Measurements from ENCODE around the gene IL20RA.

Gene IL20RA

DNA sequence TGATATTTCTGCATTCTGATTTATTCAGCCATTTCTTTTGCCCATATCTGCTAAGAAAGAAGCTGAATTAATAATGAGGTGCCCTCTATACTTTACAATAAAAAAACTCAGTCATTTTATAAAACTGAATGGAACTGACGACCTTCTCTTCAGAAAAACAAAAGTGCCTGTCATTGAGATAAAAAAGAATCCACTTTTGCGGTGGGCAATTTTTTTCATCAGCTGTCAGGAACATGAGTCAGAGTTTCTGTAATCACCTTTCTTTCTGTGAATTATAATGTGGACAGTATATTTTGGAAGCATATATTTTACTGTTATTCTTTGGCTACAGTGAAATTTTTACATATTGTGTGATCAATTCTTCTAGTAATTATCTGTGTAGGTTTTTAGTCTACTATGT is 33.4 kb downstream of the IL20RA start:
- H3K4me1 ChIP-seq = peaks cover 4% of the 10 kb centered on the region
- H3K4me2 ChIP-seq (ENCODE audit: low read length) = no peak overlapping the region
- no peak overlapping the region for H3K27ac ChIP-seq
- no peaks in the 10 kb centered on the region for H3K9me3 ChIP-seq (ENCODE audit: control insufficient read depth, low read length)
- H2AFZ ChIP-seq = no peak overlapping the region
- H3K36me3 ChIP-seq (ENCODE audit: control insufficient read depth, insufficient read depth, low read length) = no peaks in the 10 kb centered on the region
- no peak overlapping the region for H3K4me3 ChIP-seq (ENCODE audit: low read depth, low read length)
- no peaks in the 10 kb centered on the region for H3K79me2 ChIP-seq
- no peak overlapping the region for H3K9ac ChIP-seq
- TF ChIP-seq, protein P1, sequence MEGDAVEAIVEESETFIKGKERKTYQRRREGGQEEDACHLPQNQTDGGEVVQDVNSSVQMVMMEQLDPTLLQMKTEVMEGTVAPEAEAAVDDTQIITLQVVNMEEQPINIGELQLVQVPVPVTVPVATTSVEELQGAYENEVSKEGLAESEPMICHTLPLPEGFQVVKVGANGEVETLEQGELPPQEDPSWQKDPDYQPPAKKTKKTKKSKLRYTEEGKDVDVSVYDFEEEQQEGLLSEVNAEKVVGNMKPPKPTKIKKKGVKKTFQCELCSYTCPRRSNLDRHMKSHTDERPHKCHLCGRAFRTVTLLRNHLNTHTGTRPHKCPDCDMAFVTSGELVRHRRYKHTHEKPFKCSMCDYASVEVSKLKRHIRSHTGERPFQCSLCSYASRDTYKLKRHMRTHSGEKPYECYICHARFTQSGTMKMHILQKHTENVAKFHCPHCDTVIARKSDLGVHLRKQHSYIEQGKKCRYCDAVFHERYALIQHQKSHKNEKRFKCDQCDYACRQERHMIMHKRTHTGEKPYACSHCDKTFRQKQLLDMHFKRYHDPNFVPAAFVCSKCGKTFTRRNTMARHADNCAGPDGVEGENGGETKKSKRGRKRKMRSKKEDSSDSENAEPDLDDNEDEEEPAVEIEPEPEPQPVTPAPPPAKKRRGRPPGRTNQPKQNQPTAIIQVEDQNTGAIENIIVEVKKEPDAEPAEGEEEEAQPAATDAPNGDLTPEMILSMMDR (IDR thresholded peaks at IDR 0.05) = no peak
- no peaks in the 10 kb centered on the region for H3K27me3 ChIP-seq (ENCODE audit: control insufficient read depth, insufficient read depth, low read length)

GRCh38 chr6:137010128-137010718 is 34.5 kb downstream of the IL20RA start:
- no peaks in the 10 kb centered on the region for H3K27me3 ChIP-seq (ENCODE audit: control insufficient read depth, insufficient read depth, low read length)
- H3K36me3 ChIP-seq (ENCODE audit: control insufficient read depth, insufficient read depth, low read length) = no peaks in the 10 kb centered on the region
- H3K4me2 ChIP-seq (ENCODE audit: low read length) = no peak overlapping the region
- H3K4me3 ChIP-seq (ENCODE audit: low read depth, low read length) = no peak overlapping the region
- H3K4me1 ChIP-seq = peaks cover 4% of the 10 kb centered on the region
- H3K79me2 ChIP-seq = no peaks in the 10 kb centered on the region
- no peaks in the 10 kb centered on the region for H3K9me3 ChIP-seq (ENCODE audit: control insufficient read depth, low read length)
- H3K27ac ChIP-seq = no peak overlapping the region
- no peak overlapping the region for H2AFZ ChIP-seq
- no peak overlapping the region for H3K9ac ChIP-seq
- TF ChIP-seq, protein P1 (IDR thresholded peaks at IDR 0.05) = no peak

DNA sequence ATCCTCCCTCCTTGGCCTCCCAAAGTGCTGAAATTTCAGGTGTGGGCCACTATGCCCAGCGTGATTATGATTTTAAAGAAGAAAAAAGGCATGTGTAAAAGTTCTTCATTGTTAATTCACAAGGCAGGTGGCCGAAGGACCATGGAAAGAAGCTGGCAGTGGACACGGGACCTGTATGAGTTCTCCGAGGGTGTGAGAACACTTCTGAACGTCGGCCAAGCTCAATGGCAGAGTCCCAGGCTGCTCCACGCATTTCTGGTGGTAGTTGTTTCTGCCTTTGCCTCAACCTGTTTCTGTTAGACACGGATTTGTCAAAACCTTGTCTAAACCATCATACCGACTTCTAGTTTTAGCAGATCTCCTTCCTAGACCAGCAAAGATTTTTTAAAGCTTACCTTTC is 36.6 kb downstream of the IL20RA start:
- no peak overlapping the region for H3K27ac ChIP-seq
- H3K4me1 ChIP-seq = peaks cover 2% of the 10 kb centered on the region
- no peaks in the 10 kb centered on the region for H3K9me3 ChIP-seq (ENCODE audit: control insufficient read depth, low read length)
- no peak overlapping the region for H2AFZ ChIP-seq
- no peak overlapping the region for H3K4me3 ChIP-seq (ENCODE audit: low read depth, low read length)
- no peak overlapping the region for H3K9ac ChIP-seq
- H3K36me3 ChIP-seq (ENCODE audit: control insufficient read depth, insufficient read depth, low read length) = no peaks in the 10 kb centered on the region
- no peaks in the 10 kb centered on the region for H3K79me2 ChIP-seq
- H3K27me3 ChIP-seq (ENCODE audit: control insufficient read depth, insufficient read depth, low read length) = no peaks in the 10 kb centered on the region
- TF ChIP-seq, protein P1 (IDR thresholded peaks at IDR 0.05) = no peak
- no peak overlapping the region for H3K4me2 ChIP-seq (ENCODE audit: low read length)

DNA sequence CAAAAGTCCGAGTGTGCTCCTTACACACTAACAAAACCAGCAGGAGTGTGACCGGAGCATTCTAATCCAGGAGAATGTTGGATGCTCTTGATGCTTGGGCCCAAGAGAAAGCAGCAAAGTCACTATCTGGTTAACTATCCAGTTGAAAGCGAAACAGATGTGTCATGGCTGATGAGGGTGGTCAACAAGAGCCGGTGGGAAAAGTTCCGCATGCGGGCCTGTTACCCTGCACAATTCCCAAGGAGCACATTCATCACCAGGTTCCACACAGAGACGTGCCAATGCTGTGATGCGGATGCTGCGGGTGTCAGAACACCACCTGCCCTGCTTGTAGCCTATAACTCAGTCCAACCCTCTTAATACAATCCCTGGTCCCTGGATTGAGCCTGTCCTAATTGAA is 38.7 kb downstream of the IL20RA start:
- no peak overlapping the region for H2AFZ ChIP-seq
- no peaks in the 10 kb centered on the region for H3K27me3 ChIP-seq (ENCODE audit: control insufficient read depth, insufficient read depth, low read length)
- no peak overlapping the region for H3K27ac ChIP-seq
- no peaks in the 10 kb centered on the region for H3K79me2 ChIP-seq
- H3K4me2 ChIP-seq (ENCODE audit: low read length) = no peak overlapping the region
- no peaks in the 10 kb centered on the region for H3K36me3 ChIP-seq (ENCODE audit: control insufficient read depth, insufficient read depth, low read length)
- H3K4me1 ChIP-seq = no peaks in the 10 kb centered on the region
- H3K4me3 ChIP-seq (ENCODE audit: low read depth, low read length) = no peak overlapping the region
- TF ChIP-seq, protein P1 (IDR thresholded peaks at IDR 0.05) = no peak
- no peak overlapping the region for H3K9ac ChIP-seq
- H3K9me3 ChIP-seq (ENCODE audit: control insufficient read depth, low read length) = no peaks in the 10 kb centered on the region

- H3K27ac ChIP-seq = no peak overlapping the region
- H3K27me3 ChIP-seq (ENCODE audit: control insufficient read depth, insufficient read depth, low read length) = no peaks in the 10 kb centered on the region
Observed at GRCh38 chr6:137005073-137005472, 39.7 kb downstream of the IL20RA start.

More at GRCh38 chr6:137005073-137005472, 39.7 kb downstream of the IL20RA start:
- no peak overlapping the region for H2AFZ ChIP-seq
- no peak overlapping the region for H3K4me3 ChIP-seq (ENCODE audit: low read depth, low read length)
- H3K9me3 ChIP-seq (ENCODE audit: control insufficient read depth, low read length) = no peaks in the 10 kb centered on the region
- no peaks in the 10 kb centered on the region for H3K4me1 ChIP-seq
- no peaks in the 10 kb centered on the region for H3K79me2 ChIP-seq
- H3K4me2 ChIP-seq (ENCODE audit: low read length) = no peak overlapping the region
- TF ChIP-seq, protein P1 (IDR thresholded peaks at IDR 0.05) = no peak
- no peaks in the 10 kb centered on the region for H3K36me3 ChIP-seq (ENCODE audit: control insufficient read depth, insufficient read depth, low read length)
- no peak overlapping the region for H3K9ac ChIP-seq
